Measurements from ENCODE around the gene GPSM3.

Gene GPSM3

GRCh38 chr6:32191696-32192607 is 491 bp downstream of the GPSM3 start:
- Histone ChIP-seq H3K36me3 (ENCODE audit: control insufficient read depth in 2 of 2, insufficient read depth in 1 of 2, low read length in 2 of 2) (peaks cover 0 to 16% of the 10 kb centered on the region in 2 experiments; a peak in 1 of 3 replicates), H3K4me1 (ENCODE audit: control insufficient read depth, insufficient read depth, low read length) (peaks cover 10% of the 10 kb centered on the region), H3K27ac (ENCODE audit: extremely low read depth, low read depth, low read length) (no peak overlapping the region), H3K4me3 (ENCODE audit: low read depth, low read length) (no peak overlapping the region), H3K9me3 (ENCODE audit: control insufficient read depth, insufficient read depth, low read depth, low read length) (no peaks in the 10 kb centered on the region)
- TF ChIP-seq ZNF785 (tag by site-specific recombination; IDR thresholded peaks at IDR 0.05): no peak
- TF ChIP-seq ZNF76 (tag by site-specific recombination; IDR thresholded peaks at IDR 0.05; ENCODE audit: borderline replicate concordance, low read depth): no peak
- TF ChIP-seq ZNF416 (tag by site-specific recombination; IDR thresholded peaks at IDR 0.05): no peak
- TF ChIP-seq ZNF707 (tag by site-specific recombination; IDR thresholded peaks at IDR 0.05): no peak
- no peak for TF ChIP-seq IKZF3 (tag by site-specific recombination; IDR thresholded peaks at IDR 0.05)
- no peak for TF ChIP-seq FEZF1 (tag by site-specific recombination; IDR thresholded peaks at IDR 0.05)
- no peak for TF ChIP-seq ZNF335 (tag by site-specific recombination; conservative IDR thresholded peaks at IDR 0.05)
- TF ChIP-seq SCRT2 (tag by site-specific recombination; IDR thresholded peaks at IDR 0.05): no peak
- TF ChIP-seq ZNF121 (tag by site-specific recombination; IDR thresholded peaks at IDR 0.05): no peak
- no peak for TF ChIP-seq ZNF433 (tag by site-specific recombination; IDR thresholded peaks at IDR 0.05; ENCODE audit: low read depth)
- no peak for TF ChIP-seq ZNF404 (tag by site-specific recombination; IDR thresholded peaks at IDR 0.05)
- TF ChIP-seq ZNF629 (tag by site-specific recombination; IDR thresholded peaks at IDR 0.05): no peak
- no peak for TF ChIP-seq ZNF488 (tag by site-specific recombination; IDR thresholded peaks at IDR 0.05)
- ChIA-PET POLR2A (interaction anchor here (1.2 to 2.2 kb wide), 3 partner anchors 11 to 15 kb away, joined by 3 to 18 read pairs (median 9); no protein-coding TSS in a partner anchor), CTCF (interaction anchor here (1.0 to 1.5 kb wide), 4 partner anchors 23 to 73 kb away, joined by 3 to 7 read pairs (median 4); no protein-coding TSS in a partner anchor)

- POLR2A ChIA-PET: interaction anchor here (0.7 to 2.2 kb wide), 10 partner anchors 12 to 781 kb away, joined by 5 to 18 read pairs (median 6); partner anchors contain the start of genes AGPAT1, ATF6B, FKBPL and HSPA1B
- CTCF ChIA-PET: interaction anchor here (0.7 to 1.8 kb wide), 3 partner anchors 9 to 422 kb away, joined by 3 to 6 read pairs (median 4); no protein-coding TSS in a partner anchor
- Histone ChIP-seq H3K4me1 (ENCODE audit: control insufficient read depth, insufficient read depth, low read length) (peaks cover 10% of the 10 kb centered on the region), H3K9me3 (ENCODE audit: control insufficient read depth, insufficient read depth, low read depth, low read length) (no peaks in the 10 kb centered on the region), H3K27ac (ENCODE audit: extremely low read depth, low read depth, low read length) (peak overlapping the region; percentile 74), H3K4me3 (ENCODE audit: low read depth, low read length) (no peak overlapping the region), H3K36me3 (ENCODE audit: control insufficient read depth in 2 of 2, insufficient read depth in 1 of 2, low read length in 2 of 2) (peaks cover 0 to 24% of the 10 kb centered on the region in 2 experiments; a peak in 1 of 3 replicates)
- TF ChIP-seq ZIC2 (tag by site-specific recombination; IDR thresholded peaks at IDR 0.05) (peak; percentile 17; the same call in 1 of the 2 replicates), ZNF223 (tag by site-specific recombination; IDR thresholded peaks at IDR 0.05) (no peak), ZNF600 (tag by site-specific recombination; IDR thresholded peaks at IDR 0.05) (no peak), ZBTB48 (tag by site-specific recombination; IDR thresholded peaks at IDR 0.05) (0 out of 2 replicates have a peak, but pooled peaks have one; percentile 22)
These were observed 1.3 kb downstream of the GPSM3 start for GRCh38 chr6:32190911-32191677.

- Histone ChIP-seq H3K36me3 (ENCODE audit: control insufficient read depth in 2 of 2, insufficient read depth in 1 of 2, low read length in 2 of 2) (peaks cover 0 to 27% of the 10 kb centered on the region in 2 experiments; a peak in 1 of 3 replicates), H3K4me1 (ENCODE audit: control insufficient read depth, insufficient read depth, low read length) (peaks cover 10% of the 10 kb centered on the region), H3K9me3 (ENCODE audit: control insufficient read depth, insufficient read depth, low read depth, low read length) (no peaks in the 10 kb centered on the region), H3K27ac (ENCODE audit: extremely low read depth, low read depth, low read length) (peak within 1 kb of the TSS; percentile 77), H3K4me3 (ENCODE audit: low read depth, low read length) (peak within 1 kb of the TSS; percentile 62)
- POLR2A ChIA-PET: interaction anchor here (0.6 to 2.2 kb wide), 15 partner anchors 11 to 1082 kb away, joined by 3 to 18 read pairs (median 6); partner anchors contain the start of genes AGPAT1, ATF6B, FKBPL and GPANK1
- CTCF ChIA-PET: interaction anchor here (0.6 to 1.8 kb wide), 3 partner anchors 8 to 71 kb away, joined by 3 to 6 read pairs (median 3); no protein-coding TSS in a partner anchor
- no peak for TF ChIP-seq FEZF1 (tag by site-specific recombination; IDR thresholded peaks at IDR 0.05)
- no peak for TF ChIP-seq RBAK (tag by site-specific recombination; IDR thresholded peaks at IDR 0.05)
- TF ChIP-seq ZNF398 (tag by site-specific recombination; IDR thresholded peaks at IDR 0.05): peak; percentile 99
- TF ChIP-seq ZNF366 (tag by site-specific recombination; conservative IDR thresholded peaks at IDR 0.05): peak; percentile 99
- no peak for TF ChIP-seq ZNF747 (tag by site-specific recombination; IDR thresholded peaks at IDR 0.05)
- no peak for TF ChIP-seq ZSCAN16 (tag by site-specific recombination; IDR thresholded peaks at IDR 0.05)
These were observed 2.2 kb downstream of the GPSM3 start, which contains the start of gene PBX2 for GRCh38 chr6:32190054-32190851. Gene PBX2 (minus strand): TSS chr6:32190202. CDS start chr6:32189915, 287 bp downstream.
